Measurements from ENCODE around the gene PSAPL1.
"Not testable (repeated sequence)": the region's sequence is repeated elsewhere in the genome, so short reads cannot be mapped to it uniquely, and the experiment has no call there.

Gene PSAPL1

GRCh38 chr4:7458477-7458876 lies 23.7 kb upstream of the PSAPL1 start:
- no peak for DNase-seq (ENCODE audit: low read depth, low spot score)

DNA sequence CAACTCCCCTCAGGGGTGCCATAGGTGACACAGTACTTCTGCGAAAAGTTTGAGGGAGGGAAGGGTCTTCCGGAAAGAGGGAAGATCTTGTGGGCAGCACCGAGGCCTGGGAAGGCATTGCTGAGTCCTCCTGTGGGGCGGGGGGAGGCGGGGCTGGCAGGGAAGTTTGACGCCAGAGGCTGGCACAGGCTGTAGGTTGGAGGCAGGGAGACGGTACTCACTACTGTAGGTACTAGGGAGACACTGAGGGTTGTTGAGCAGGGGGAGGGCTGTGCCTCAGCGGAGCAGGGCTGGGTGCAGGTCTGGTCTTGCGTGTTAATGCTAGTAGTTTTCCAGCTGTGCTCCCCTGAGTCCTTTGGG lies 23.3 kb upstream of the PSAPL1 start:
- no peak for DNase-seq (ENCODE audit: low read depth, low spot score)

GRCh38 chr4:7457201-7458065 lies 22.7 kb upstream of the PSAPL1 start:
- no peak for DNase-seq (ENCODE audit: low read depth, low spot score)

GRCh38 chr4:7452802-7453201 lies 18.1 kb upstream of the PSAPL1 start:
- DNase-seq (ENCODE audit: low read depth, low spot score) = not testable (repeated sequence)

- DNase-seq (ENCODE audit: low read depth, low spot score) = no peak
Measured at GRCh38 chr4:7451800-7452199, 17.1 kb upstream of the PSAPL1 start.

GRCh38 chr4:7451434-7451789 lies 16.7 kb upstream of the PSAPL1 start:
- no peak for DNase-seq (ENCODE audit: low read depth, low spot score)

DNA sequence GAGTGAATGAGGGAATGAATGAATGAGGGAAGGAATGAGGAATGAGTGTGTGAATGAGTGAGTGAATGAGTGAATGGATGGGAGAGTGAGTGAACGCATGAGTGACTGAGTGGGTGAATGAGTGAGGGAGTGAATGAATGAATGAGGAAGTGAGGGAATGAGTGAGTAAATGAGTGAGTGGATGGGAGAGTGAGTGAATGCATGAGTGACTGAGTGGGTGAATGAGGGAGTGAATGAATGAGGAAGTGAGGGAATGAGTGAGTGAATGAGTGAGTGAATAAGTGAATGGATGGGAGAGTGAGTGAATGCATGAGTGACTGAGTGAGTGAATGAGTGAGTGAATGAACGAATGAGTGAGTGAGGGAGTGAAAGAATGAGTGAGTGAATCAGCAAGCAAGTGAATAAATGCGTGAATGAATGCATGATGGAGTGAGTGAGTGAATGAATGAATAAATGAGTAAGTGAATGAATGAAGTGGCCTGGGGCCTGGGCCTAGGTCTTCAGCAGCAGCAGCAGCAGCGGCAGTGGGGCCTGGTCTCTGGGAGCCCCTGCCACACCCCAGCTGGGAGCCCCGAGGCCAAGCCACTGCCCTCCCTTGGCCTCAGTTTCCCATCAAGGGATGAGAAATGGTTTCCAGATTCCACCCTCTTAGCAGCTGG lies 16.2 kb upstream of the PSAPL1 start:
- no peak for DNase-seq (ENCODE audit: low read depth, low spot score)

- DNase-seq (ENCODE audit: low read depth, low spot score) = no peak
Measured at GRCh38 chr4:7448036-7448435, 13.3 kb upstream of the PSAPL1 start.

- DNase-seq (ENCODE audit: low read depth, low spot score) = no peak
Measured at GRCh38 chr4:7447236-7447635, 12.5 kb upstream of the PSAPL1 start.

DNA sequence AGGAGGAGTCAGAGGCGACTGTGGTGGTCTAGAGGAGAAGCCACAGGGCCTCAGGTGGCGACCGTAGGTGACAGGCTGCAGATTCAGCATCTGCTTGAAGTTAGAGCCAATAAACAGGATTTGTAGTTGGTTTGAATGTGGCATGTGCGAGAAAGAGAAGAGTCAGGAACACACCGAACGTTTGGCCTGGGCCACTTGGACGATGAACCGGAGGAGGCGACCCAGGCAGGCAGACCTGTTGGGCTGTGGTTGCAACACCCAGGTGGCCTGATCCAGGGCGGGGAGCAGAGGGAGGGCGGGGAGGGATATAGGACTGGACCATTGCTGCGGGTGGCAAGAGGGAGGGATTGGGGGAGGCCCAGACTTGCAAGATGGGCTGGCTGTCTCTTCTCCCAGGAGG lies 10.0 kb upstream of the PSAPL1 start:
- no peak for DNase-seq (ENCODE audit: low read depth, low spot score)

DNA sequence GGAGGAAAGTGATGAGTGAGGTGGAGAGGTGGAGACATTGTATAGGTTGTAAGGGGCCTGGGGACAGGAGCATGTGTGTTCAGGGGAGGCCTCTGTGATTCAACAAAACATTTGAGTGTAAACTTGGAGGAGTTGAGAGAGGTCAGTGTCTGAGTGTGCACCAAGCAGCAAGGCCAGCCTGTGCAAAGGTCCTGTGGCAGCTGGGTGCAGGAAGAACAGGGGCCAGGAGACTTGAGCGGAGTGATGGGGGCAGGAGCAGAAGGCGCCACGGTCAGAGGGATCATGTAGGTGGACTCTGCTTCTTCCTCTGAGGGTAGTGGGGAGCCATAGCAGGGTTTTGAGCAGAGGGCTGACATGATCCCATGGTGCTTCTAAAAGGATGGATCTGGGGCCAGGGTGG lies 9.6 kb upstream of the PSAPL1 start:
- DNase-seq (ENCODE audit: low read depth, low spot score) = no peak

- no peak for DNase-seq (ENCODE audit: low read depth, low spot score)
Measured at GRCh38 chr4:7442574-7443162, 7.9 kb upstream of the PSAPL1 start.

- DNase-seq (ENCODE audit: low read depth, low spot score) = no peak
Measured at GRCh38 chr4:7441201-7441600, 6.5 kb upstream of the PSAPL1 start.

- no peak for DNase-seq (ENCODE audit: low read depth, low spot score)
Measured at GRCh38 chr4:7439699-7440098, 5.0 kb upstream of the PSAPL1 start.

DNA sequence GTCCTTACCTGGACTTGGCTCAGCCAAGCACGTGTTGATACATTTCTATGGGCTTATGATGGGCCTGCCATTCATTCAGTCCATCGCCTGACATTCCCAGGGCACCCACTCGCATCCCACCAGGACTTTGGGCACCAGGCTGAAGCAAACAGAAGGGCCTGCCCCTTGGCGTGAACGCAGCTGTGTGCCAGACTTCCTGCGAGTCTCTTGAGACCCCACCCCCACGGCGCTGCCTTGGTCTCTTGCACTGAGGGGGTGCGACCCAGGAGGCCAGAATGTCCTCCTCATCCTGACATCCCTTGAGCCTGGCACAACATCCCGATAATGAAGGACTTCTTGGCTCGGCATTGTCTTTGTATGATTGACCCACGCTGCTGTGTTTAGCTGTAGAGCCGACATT lies 1.5 kb upstream of the PSAPL1 start:
- DNase-seq (ENCODE audit: low read depth, low spot score) = no peak

DNA sequence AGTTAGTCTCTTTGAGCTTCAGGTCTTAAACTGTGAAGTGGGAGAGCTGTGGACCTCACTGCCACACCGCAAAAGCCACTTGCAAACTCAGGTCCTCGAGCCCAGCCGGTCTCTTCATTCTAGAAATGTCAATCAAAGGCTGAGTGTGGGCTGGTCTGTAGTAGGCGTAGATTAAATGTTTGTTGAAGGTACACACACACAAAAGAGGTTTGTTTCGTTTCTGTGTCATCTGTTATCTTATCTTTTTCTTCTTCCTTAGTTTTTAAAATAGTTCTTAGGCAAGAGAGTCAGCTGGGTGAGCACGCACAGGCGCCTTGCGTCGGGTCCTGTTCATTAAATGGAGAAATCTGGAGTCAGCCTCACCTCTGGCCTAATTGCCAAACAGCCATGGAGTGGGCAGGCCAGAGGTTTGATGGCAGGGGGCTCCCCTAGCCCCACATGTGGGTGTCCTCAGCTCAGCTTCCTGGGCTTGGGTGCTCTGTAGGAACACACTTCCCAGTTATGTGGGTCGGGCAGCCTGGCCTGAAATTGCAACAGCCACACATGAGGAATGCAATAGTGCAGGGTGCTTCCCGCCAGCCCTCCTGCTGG lies 836 bp upstream of the PSAPL1 start:
- DNase-seq (ENCODE audit: low read depth, low spot score) = no peak

GRCh38 chr4:7434141-7434765 lies 477 bp downstream of the PSAPL1 start:
- no peak for DNase-seq (ENCODE audit: low read depth, low spot score)

- no peak for DNase-seq (ENCODE audit: low read depth, low spot score)
Measured at GRCh38 chr4:7433376-7434140, 1.2 kb downstream of the PSAPL1 start.

DNA sequence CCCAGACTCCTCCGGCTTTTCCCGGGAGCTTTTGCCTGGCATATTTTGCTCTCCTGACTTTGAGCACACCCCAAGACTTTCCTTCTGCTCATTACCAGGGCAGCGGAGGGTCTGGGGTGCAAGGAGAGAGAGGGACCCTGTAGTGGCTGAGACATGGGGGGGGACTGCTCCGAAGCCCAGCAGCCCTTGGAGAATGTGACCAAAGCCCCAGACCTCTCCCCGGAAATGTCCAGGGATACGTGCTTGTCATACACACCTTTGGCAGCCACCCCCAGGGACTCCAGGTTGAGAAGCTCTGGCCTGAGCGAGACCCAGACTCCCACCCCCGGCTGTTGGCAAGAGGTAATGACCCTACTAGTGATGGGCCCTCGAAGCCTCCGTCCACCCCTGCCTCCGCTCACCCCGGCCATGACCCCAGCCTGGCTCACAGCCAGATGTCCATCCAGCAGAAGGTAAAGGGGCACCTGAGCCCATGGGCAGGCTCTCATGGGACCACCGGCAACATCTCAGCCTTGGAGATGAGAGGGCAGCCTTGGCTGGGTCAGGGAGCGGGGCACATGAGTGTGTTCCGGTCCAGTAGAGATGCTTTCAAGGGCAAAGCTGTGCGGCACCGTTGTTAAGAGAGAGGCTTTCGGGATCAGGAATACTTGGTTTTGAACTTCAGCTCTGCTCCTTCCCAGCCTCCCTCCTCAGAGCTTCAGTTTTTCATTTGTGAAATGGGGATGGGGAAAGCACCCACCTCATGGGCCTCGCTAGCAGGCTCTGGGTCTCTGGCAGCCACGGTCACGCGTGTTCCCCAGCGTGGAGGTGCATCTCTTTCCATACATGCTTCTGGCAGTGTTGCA lies 2.0 kb downstream of the PSAPL1 start:
- no peak for DNase-seq (ENCODE audit: low read depth, low spot score)

GRCh38 chr4:7431696-7432530 lies 2.8 kb downstream of the PSAPL1 start:
- no peak for DNase-seq (ENCODE audit: low read depth, low spot score)

Data from astrocyte of the hippocampus (primary cell).